Ovary (tissue), 9 donors: ENCODE measurements around the gene EFCAB14. TPM values are rescaled to one million over a fixed set of nuclear protein-coding genes. Genes with fewer than 3 reads are reported as not detected.
"Not testable (repeated sequence)": the region's sequence is repeated elsewhere in the genome, so short reads cannot be mapped to it uniquely, and the experiment has no call there.

Experiments
- DNase-seq, 5 donors: peaks; one replicate each; pipeline ENCODE4 v3.0.0-alpha.2; 2019 to 2020
- H3K27ac ChIP-seq, 2 donors: fragments of 200-600 bp; one replicate each; pipeline versions ENCODE4 v1.5.1 to v1.8.0; 2019 to 2022
- H3K27me3 ChIP-seq: fragments of 200-600 bp; one replicate; pipeline ENCODE4 v1.8.0; 2022
- H3K36me3 ChIP-seq: fragments of 200-600 bp; sonication (generic); one replicate; pipeline ENCODE4 v1.5.1; 2019
- H3K4me1 ChIP-seq: one replicate; pipeline ENCODE4 v1.8.1; 2013; ENCODE audit warnings: mild to moderate bottlenecking, moderate library complexity; ENCODE audit not compliant: insufficient read depth
- H3K4me3 ChIP-seq: fragments of 200-600 bp; sonication (generic); one replicate; pipeline ENCODE4 v1.5.1; 2017
- H3K9me3 ChIP-seq, 2 donors: fragments of 200-600 bp in 1 of 2; sonication (generic) in 1 of 2; one replicate each; pipeline versions ENCODE4 v1.5.1 to v1.8.1; 2013 to 2019; ENCODE audit warnings: mild to moderate bottlenecking in 1 of 2, moderate library complexity in 1 of 2
- EP300 ChIP-seq: sonication (generic); formaldehyde crosslinking; IDR thresholded peaks from one replicate; pipeline ENCODE4 v1.6.1; 2017; ENCODE audit warnings: antibody characterized with exemption
- POLR2A ChIP-seq: fragments of 450-650 bp; IDR thresholded peaks from one replicate; pipeline ENCODE4 v1.6.1; 2017; ENCODE audit warnings: antibody characterized with exemption, mild to moderate bottlenecking, moderate library complexity
- WGBS, 3 donors: extraction: QIAGEN DNeasy Blood & Tissue Kit in 1 of 3; methylation state at CpG; one replicate each; pipeline versions ENCODE4 v1.1.5 to v1.1.7; 2013 to 2017; 5-methylcytosine and 5-hydroxymethylcytosine counted together
- intact Hi-C, 4 donors: fragments of 100-400 bp; cut with DNase I; formaldehyde crosslinking; loops; one replicate each; pipeline versions ENCODE4 v1.11.0 to v1.15.1; 2022 to 2023
- polyA plus RNA-seq, 2 donors: library from polyadenylated mRNA; stranded (reverse); fragments of 200-250 nt in 1 of 2; fragments of 350-450 nt in 1 of 2; fragmentation: Illumina TruSeq in 1 of 2; extraction: RNeasy Lipid Tissue Mini Kit (QIAGEN cat#74804) in 1 of 2; gene quantifications; one replicate each; pipeline ENCODE4 v1.2.3, GENCODE V29; 2013 to 2014
- total RNA-seq, 7 donors: library from RNA; depleted of rRNA in 2 of 7; stranded (reverse); fragments of >200 nt in 2 of 7; fragmentation: NEBNext Ultra II Directional in 3 of 7; extraction: Animal tissue kit (Norgen Biotek cat#: 25700) in 3 of 7; gene quantifications; one replicate each; pipeline versions ENCODE4 v1.1.0 to v1.2.4, GENCODE V29; 2016 to 2023
- TF ChIP-seq, protein P1 (sequence below), 3 donors: fragments of 450-650 bp in 2 of 3; fragments of 200-600 bp in 1 of 3; IDR thresholded peaks; one replicate each; pipeline versions ENCODE4 v1.5.1 to v1.8.0; 2016 to 2022; ENCODE audit warnings: antibody characterized with exemption in 3 of 3, mild to moderate bottlenecking in 1 of 3
- donor health status: DM: no; HTN: no; CAD: no; lungs with moderate emphysema.
- donor health status: DM: no; HTN: no; CAD: no.
- donor health status: Bipolar disorder and iron deficiency.
- donor health status: DM: yes; HTN: yes; CAD: no.
- donor health status: DM: no; HTN: no; CAD: no.
- donor health status: DM: yes; HTN: yes; CAD: no.

Gene EFCAB14
- total and polyA plus RNA-seq, 9 donors = 31.7 to 99.2 (median 77.4) TPM

DNA sequence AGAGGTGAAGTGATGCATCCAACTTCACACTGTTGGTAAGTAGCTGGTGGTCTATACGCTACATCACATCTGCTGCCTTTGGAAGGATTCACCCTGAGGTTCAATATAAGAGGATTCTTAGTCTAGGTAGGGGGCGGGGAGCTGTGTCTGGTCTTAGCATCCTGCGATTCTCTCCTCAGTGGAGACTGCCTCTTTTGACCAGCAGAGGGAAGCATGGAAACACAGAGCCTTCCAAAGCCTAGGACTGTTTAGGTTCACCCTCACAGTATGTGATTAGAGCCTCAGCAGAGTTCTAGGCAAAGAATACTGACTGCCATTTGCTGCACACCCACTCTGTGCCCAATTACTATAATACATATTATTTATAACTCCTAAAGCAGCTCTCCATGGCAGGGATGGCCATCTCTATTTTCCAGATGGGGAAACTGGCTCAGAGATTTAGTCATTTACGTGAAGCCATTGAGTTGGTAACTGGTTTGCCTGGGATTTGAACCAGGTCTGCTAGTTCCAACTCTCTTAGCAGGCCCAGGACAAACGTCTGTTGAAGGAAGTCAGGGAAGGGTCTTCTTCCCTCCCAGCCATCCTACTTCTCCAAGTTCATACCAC is 28.9 kb upstream of the EFCAB14 start:
- TF ChIP-seq POLR2A (no peak), EP300 (no peak)
- TF ChIP-seq, protein P1, sequence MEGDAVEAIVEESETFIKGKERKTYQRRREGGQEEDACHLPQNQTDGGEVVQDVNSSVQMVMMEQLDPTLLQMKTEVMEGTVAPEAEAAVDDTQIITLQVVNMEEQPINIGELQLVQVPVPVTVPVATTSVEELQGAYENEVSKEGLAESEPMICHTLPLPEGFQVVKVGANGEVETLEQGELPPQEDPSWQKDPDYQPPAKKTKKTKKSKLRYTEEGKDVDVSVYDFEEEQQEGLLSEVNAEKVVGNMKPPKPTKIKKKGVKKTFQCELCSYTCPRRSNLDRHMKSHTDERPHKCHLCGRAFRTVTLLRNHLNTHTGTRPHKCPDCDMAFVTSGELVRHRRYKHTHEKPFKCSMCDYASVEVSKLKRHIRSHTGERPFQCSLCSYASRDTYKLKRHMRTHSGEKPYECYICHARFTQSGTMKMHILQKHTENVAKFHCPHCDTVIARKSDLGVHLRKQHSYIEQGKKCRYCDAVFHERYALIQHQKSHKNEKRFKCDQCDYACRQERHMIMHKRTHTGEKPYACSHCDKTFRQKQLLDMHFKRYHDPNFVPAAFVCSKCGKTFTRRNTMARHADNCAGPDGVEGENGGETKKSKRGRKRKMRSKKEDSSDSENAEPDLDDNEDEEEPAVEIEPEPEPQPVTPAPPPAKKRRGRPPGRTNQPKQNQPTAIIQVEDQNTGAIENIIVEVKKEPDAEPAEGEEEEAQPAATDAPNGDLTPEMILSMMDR (IDR thresholded peaks at IDR 0.05) = no peak

DNA sequence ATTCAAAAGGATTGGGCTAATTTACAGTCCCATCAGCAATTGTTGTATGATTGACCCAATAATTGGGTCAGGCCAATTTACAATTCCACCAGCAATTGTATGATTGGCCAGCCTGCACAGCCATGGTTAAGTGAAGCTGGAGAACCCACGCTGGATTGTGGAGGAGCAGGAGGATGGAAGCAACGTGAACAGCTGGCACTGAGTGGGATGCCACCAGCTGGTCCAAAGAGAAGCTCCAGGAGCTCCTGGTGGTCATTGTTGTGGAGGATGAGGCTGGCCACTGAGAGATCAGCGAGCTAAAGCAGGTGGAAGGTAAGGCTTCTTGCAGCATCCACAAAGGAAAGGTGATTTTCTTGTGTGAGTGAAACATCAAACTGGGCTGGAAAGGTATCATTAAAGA is 23.2 kb upstream of the EFCAB14 start:
- Histone ChIP-seq H3K27ac (no peak overlapping the region), H3K4me1 (no peaks in the 10 kb centered on the region), H3K4me3 (no peak overlapping the region), H3K36me3 (no peaks in the 10 kb centered on the region), H3K9me3 (no peaks in the 10 kb centered on the region), H3K27me3 (no peaks in the 10 kb centered on the region)
- WGBS, 3 donors = 42 to 55% (median 47%) methylated on average over 3 of the region's 3 CpGs
- DNase-seq = no peak
- intact Hi-C loops = no loop called here
- TF ChIP-seq EP300 (no peak), POLR2A (no peak)
- TF ChIP-seq, protein P1 (IDR thresholded peaks at IDR 0.05) = no peak

More for the DNA sequence above, 28.9 kb upstream of the EFCAB14 start:
- 28 to 34% (median 31%) methylated on average over 5 of the region's 5 CpGs for WGBS, 3 donors
- Histone ChIP-seq H3K27ac (no peak overlapping the region), H3K9me3 (no peaks in the 10 kb centered on the region), H3K4me3 (no peak overlapping the region), H3K4me1 (no peaks in the 10 kb centered on the region), H3K36me3 (no peaks in the 10 kb centered on the region), H3K27me3 (no peaks in the 10 kb centered on the region)
- intact Hi-C loops = no loop called here
- DNase-seq = no peak

DNA sequence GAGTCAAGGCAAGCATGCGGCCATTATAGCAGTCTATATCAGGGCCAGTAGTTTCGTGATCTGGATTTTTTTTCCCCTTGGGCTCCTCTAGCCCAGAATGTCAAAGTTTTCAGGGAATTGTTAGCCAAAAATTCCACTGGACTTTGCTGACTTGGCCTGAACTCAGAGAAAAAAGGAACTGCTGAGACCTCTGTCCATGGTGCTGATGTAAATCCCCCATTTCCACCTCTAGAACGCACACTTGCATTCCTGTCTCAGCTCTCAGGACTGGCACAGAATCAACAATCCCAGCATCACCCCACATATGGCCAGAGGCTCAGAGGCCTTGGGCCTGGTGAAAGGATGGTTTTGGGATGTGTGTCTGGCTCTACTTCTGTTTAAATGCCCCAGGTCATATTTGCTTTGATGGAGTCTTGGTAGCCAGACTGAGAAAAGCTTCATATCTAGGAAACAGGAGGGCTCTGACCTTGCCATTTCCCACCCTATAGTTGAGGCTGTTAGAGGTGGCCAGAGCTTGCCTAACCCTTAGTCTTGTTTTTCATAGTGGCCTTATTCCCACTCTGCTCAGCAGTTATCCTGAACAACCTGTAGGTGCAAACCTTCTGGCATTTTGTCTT is 16.9 kb upstream of the EFCAB14 start:
- Histone ChIP-seq H3K4me1 (no peaks in the 10 kb centered on the region), H3K9me3 (no peaks in the 10 kb centered on the region), H3K4me3 (no peak overlapping the region), H3K27ac (no peak overlapping the region), H3K27me3 (no peaks in the 10 kb centered on the region), H3K36me3 (no peaks in the 10 kb centered on the region)
- TF ChIP-seq, protein P1 (IDR thresholded peaks at IDR 0.05) = no peak
- TF ChIP-seq POLR2A = no peak
- no peak for TF ChIP-seq EP300
- no peak for DNase-seq
- intact Hi-C loops = no loop called here
- 1% methylated on average over 3 of the region's 3 CpGs for WGBS, 3 donors

DNA sequence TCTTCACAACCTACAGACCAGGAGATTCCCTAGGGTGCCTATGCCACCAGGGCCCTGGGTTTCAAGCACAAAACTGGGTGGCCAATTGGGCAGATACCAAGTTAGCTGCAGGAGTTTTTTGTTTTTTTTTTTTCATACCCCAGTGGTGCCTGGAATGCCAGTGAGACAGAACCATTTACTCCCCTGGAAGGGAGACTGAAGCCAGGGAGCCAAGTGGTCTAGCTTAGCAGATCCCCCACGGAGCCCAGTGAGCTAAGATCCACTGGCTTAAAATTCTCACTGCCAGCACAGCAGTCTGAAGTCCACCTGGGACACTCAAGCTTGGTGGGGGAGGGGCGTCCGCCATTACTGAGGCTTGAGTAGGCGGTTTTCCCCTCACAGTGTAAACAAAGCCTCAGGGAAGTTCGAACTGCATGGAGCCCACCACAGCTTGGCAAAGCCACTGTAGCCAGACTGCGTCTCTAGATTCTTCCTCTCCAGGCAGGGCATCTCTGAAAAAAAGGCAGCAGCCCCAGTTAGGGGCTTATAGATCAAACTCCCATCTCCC is 9.5 kb upstream of the EFCAB14 start:
- H3K27ac ChIP-seq, H3K27me3 ChIP-seq: not testable (repeated sequence)

DNA sequence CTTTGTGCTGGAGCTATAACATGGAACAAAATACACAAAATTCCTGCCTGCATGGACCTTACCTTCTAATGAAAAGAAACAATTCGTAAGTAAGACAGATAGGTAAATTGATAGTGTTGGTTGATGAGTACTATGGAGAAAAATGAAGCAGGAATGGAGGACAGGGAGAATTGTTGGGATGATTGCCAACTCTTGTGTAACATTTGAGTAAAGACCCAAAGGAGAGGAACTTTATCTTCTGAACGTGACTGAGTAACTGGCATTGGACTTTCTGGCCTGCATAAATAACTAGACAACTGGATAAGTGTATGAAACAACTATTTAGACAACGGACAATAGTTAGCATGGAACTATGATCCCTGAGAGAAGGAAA is 6.8 kb upstream of the EFCAB14 start:
- no peak for DNase-seq
- TF ChIP-seq, protein P1 (IDR thresholded peaks at IDR 0.05) = no peak
- TF ChIP-seq EP300 (no peak), POLR2A (no peak)
- WGBS, 3 donors = 54 to 58% (median 55%) methylated on average over 3 of the region's 3 CpGs
- H3K27me3 ChIP-seq = no peaks in the 10 kb centered on the region
- H3K27ac ChIP-seq = no peak overlapping the region
- no peaks in the 10 kb centered on the region for H3K9me3 ChIP-seq
- no peaks in the 10 kb centered on the region for H3K36me3 ChIP-seq
- H3K4me1 ChIP-seq = no peaks in the 10 kb centered on the region
- H3K4me3 ChIP-seq = no peak overlapping the region
- intact Hi-C loops = loop anchor here in 3 of 4 donors (2.0 to 10.0 kb wide), 3 partner anchors 191 to 311 kb away; a partner anchor contains a TSS

More for the DNA sequence above, 9.5 kb upstream of the EFCAB14 start:
- H3K4me3 ChIP-seq, DNase-seq, H3K9me3 ChIP-seq, H3K4me1 ChIP-seq, H3K36me3 ChIP-seq: not testable (repeated sequence)
- WGBS, 3 donors = 37 to 41% (median 39%) methylated on average over 6 of the region's 6 CpGs
- intact Hi-C loops = loop anchor here in 3 of 4 donors (10.0 kb wide), 2 partner anchors 194 to 314 kb away; a partner anchor contains a TSS
